Measurements from ENCODE around the gene SERGEF. TPM values are rescaled to one million over a fixed set of nuclear protein-coding genes. Genes with fewer than 3 reads are reported as not detected.

The SERGEF gene
- total RNA-seq, 1 donor from 2014 or later = 23.3 TPM

DNA sequence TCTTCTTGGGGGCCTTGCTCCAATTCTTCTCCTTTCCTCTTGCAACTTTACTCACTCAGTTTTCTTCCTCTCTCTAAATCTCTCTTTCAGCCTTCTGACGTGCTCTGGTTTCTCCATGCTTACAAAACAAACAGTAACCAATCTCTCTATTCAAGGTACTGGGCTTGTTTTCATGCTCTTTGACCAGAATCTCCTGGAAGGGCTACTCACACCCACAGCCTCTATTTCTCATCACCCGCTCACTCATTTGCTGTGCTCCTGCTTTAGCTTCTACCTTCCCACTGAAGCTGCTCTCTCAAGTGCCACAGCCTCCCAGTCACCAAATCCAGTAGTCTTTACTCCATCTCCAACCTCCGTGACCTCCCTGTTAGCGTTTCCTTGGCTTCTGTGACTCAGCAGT lies 60.4 kb downstream of the SERGEF start:
- no peak for DNase-seq (ENCODE audit: low read depth, low spot score)

DNA sequence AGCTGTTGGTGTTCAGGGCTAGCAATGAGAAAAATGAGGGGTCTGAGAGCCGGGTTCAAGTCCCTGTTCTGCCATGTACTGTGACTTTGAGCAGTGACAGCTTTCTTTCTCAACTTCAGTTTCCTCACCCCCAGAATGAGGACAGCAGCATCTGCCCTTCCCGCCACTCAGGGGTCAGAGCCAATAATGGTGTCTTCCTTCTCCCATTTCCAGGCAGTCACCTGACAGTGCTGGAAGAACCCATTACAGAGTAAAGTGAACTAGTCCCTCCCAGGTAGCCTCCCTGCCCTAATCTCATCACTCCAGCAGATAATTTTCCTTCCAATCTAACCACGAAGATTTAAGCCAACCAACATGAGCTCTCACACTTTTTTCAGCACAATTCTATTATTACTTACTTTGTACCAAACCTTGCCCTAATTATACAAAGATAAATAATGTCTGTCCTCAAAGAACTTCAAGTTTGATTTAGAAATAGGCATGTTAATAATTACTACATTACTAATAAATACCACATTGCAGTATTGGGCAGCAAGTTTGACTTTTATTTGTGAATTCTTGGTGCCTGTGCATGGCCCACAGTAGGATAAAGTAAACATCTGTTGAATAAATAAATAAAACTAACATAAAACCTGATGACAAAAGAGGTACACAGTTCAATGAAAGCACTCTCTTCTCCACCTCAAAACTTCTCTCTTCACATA lies 61.0 kb downstream of the SERGEF start:
- no peak for DNase-seq (ENCODE audit: low read depth, low spot score)

GRCh38 chr11:17950644-17951043 lies 62.2 kb downstream of the SERGEF start:
- DNase-seq (ENCODE audit: low read depth, low spot score) = no peak

DNA sequence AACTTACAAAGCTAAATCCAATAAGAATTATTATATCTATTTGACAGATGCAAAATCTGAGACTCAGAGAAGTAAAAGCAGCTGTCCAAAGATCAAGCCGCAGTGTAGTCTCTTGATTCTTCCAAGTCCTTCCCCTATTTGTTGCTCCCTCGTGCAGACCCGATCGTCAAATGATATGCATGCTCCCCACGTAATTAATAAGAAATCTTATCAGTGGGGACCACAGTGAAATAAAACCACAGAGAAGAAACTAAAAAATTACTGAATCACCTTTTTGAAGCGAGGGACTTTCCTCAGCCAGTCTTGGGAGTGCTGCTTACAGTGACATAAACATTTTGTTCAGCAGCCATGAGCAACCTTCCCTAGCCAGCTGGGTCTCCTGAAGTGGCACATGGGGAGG lies 64.6 kb downstream of the SERGEF start:
- DNase-seq (ENCODE audit: low read depth, low spot score) = no peak

GRCh38 chr11:17939542-17939941 lies 73.3 kb downstream of the SERGEF start:
- DNase-seq (ENCODE audit: low read depth, low spot score) = no peak

DNA sequence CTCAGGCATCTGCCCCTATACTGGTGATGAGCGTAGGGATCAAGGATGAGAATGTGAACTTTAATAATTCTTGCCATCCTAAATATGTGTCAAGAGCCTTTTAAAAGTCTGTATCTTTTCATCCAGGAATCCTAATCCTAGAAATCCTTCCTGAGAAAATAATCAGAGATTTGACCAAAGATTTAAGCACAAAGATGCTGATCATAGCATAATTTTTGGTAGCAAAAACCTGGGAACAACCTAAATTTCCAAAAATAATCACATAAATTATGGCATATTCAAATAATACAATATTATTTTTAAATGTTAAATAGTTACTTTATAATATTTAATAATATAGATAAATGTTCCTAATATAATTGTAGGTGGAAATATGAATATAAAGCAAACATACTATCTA lies 76.1 kb downstream of the SERGEF start:
- no peak for DNase-seq (ENCODE audit: low read depth, low spot score)

- DNase-seq (ENCODE audit: low read depth, low spot score) = no peak
Observed at GRCh38 chr11:17934194-17934593, 78.7 kb downstream of the SERGEF start.

DNA sequence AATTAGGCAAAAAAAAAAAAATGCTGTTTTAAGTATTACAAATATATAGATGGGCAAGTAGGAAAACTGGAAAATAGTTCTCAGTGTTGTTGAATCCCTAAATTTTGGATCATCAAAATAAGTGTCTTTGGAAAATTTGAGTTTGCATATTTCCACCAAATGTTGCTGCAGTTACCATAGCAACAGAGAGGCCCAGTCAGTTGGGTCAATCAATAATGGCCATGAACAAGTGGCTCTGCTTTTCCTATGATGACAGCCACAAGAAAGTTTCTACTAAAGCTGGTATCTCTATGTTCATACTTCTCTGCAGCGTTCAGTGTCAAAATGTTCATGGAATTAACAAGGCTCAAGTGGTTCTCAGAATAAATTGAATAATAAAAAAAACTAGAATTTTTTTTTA lies 79.1 kb downstream of the SERGEF start:
- no peak for DNase-seq (ENCODE audit: low read depth, low spot score)

DNA sequence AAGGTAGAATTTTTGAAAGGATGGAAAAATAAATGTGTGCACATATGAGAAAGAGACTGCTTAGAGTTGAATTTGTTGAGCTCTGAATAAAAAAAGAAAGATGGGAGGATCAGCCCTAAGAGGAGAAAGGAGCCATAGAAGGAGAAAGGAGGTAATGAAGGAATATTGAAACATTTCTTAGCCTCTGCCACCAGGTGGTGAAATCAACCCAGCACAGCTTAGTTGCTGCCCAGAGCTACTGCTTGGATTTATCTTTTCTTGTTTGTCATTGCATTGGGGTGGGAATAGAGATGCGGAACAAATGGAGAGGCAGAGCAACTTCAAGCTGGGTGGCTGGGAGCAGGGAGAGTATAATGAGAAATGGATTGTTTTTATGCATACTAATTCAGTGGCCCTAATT lies 80.4 kb downstream of the SERGEF start:
- no peak for DNase-seq (ENCODE audit: low read depth, low spot score)

DNA sequence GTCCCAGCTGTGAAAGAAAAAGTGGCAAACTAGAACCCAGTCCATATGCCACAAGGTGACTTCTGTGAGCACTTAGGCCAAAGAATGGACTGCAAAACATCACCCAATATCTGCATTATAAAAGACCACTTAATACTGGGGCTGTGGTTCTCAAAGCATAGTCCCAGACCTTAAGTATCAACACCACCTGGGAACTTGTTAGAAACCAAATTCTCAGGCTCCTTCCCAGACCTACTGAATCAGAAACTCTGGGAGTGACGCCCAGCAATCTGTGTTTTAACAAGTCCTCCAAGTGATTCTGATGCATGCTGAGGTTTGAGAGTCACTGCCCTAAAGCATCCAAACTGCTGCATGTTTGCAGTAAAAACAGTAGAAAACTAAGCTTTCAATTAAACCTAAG lies 81.3 kb downstream of the SERGEF start:
- DNase-seq (ENCODE audit: low read depth, low spot score) = no peak

DNA sequence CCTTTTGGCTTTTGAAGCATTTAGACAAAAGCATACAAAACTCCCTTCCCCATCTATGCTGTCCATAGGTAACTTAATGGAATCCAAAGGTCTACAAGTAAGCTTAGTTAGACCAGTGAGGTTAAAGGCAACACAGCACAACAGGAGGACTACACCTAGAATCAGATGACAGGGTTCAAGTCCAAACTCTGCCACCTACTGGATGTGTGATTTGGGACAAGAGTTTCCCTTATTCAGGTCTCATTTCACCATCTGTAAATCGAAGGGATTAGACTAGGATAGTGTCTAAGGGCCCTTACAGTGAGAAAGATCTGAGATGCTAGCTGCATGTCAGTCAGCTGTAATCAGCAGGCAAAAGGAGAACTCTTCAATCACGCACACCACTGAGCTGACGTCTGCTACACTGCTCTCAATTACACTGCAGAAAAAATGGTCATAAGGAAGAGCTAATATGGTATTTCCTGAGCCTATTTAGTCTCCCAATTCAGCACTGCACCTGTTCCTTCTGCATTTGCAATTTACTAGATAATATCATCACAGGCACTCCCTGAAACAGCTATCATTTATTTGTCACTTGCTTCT lies 82.2 kb downstream of the SERGEF start:
- DNase-seq (ENCODE audit: low read depth, low spot score) = no peak

GRCh38 chr11:17929171-17929570 lies 83.7 kb downstream of the SERGEF start:
- DNase-seq (ENCODE audit: low read depth, low spot score) = no peak

GRCh38 chr11:17927681-17928343 lies 85.0 kb downstream of the SERGEF start:
- no peak for DNase-seq (ENCODE audit: low read depth, low spot score)

DNA sequence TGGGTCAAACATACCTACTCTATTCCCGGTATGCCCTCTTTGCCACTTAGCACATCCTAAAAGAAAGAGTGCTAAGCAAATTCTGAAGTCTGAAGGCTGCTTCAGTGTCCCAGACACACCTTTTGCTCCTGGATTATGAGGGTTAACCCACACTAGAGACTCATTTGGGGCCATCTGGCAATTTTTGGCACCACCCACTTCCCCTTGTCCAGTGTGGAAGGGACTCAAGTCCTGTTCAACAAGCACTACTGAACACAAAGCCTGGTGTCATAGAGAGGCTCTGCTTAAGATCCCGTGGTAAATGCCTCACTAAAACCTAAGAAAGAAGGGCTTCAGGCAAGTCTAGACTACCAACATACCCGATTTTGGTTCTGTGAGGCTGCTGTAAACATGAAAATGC lies 85.8 kb downstream of the SERGEF start:
- no peak for DNase-seq (ENCODE audit: low read depth, low spot score)

- DNase-seq (ENCODE audit: low read depth, low spot score) = no peak
Observed at GRCh38 chr11:17924713-17925112, 88.1 kb downstream of the SERGEF start.

DNA sequence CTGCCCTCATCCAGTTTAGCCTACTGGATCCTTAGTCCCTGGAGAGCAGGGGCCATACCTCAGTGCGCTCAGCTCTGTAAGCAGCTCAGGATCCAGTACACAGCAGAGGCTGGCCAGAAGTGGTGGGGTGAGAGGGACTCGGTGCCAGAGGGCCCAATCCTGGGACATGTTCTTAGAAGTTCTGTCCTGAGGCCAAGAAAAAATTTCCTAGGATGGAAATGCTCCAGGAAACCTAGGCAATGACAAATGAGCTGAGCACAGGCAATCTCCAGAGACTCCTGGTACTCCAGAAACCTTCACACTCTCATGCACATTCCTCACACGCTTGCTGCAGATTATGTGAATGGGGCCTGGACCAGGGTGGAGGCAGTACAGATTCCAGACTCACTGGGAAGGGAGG lies 89.6 kb downstream of the SERGEF start:
- DNase-seq (ENCODE audit: low read depth, low spot score) = no peak

DNA sequence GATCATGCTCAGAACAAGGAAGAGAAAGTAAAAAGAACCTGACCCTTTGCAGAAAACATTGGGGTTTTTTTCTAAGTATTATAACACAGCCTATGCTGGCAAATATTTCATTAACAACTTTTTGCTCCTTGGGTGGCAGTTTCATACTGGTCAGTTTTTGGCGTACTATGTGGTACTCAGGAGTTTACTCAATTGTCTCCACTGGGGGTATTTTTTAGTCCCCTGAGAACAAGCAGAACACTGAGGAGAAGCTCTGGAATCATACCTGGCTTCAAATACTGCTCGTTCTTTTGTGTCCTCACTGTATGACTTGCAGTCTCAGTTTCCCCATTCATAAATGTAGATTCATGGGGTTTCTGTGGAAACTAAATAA lies 90.4 kb downstream of the SERGEF start:
- DNase-seq (ENCODE audit: low read depth, low spot score) = no peak

GRCh38 chr11:17921659-17922415 lies 91.0 kb downstream of the SERGEF start:
- DNase-seq (ENCODE audit: low read depth, low spot score) = no peak

- no peak for DNase-seq (ENCODE audit: low read depth, low spot score)
Observed at GRCh38 chr11:17918049-17918605, 94.7 kb downstream of the SERGEF start.

DNA sequence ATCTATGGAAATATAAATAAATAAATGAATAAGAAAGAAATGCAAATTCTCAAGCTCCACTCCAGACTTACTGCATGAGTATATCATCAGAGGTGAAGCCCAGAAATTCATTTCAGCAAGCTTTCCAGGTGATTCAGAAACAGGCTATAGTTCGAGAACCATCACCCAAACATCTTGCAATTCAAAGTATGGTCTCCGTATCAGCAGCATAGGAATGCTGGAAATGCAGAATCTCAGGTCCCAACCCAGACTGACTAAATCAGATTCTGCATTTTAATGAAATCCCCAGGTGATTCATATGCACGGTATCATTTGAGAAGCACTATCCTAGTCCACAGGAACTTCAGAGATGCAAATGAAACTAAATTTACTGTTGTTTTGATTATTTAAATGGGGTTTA lies 95.3 kb downstream of the SERGEF start:
- DNase-seq (ENCODE audit: low read depth, low spot score) = no peak

DNA sequence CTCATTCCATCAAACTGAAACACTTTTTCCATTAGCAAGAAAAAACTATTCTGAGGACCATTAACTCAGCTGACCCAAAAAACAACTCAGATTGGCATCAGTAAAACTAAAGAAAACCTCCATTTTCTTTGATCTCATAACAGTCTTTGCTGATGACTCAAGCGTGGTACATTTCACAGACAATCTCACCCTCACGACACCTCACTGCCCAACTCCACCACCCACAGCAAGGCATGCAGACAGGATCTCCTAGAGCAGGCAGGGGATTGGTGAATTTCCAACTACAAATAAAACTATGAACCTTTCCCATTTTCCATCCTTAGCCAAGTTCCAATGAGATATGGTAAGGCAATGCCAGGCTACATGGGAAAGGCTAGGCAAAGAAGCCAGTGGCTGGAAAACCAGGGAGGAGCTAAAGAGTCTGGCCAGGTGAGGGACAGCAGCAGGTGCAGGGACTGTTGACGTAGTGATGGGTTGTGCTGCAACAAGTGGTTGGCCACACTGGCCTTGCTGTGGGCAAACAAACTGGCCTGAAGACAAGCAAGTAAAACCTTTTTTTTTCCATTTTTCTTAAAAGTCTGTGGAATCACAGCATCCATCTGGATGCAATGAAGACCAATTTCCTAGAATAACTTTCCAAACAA lies 97.2 kb downstream of the SERGEF start:
- no peak for DNase-seq (ENCODE audit: low read depth, low spot score)

DNA sequence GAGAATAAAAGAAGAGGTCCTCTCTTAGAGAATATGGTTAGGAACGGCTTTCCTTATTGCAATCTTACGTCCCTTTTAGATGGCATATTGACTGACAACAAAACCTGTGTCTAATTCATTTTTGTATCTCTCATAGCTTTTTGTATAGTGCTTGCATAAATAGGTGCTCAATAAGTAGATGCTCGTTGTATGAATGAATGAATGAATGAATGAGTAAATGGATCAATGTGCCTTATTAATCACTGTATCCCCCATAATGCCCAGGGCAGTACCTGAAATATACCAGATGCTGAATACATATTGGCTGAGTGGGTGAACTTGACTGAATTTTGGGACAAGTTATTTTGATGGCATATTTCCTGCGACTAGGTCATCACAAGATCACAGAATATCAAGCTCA lies 97.9 kb downstream of the SERGEF start:
- no peak for DNase-seq (ENCODE audit: low read depth, low spot score)

Data from pulmonary artery endothelial cell (primary cell).